Measurements from ENCODE around the gene TMEM106A. TPM values are rescaled to one million over a fixed set of nuclear protein-coding genes. Genes with fewer than 3 reads are reported as not detected.

The TMEM106A gene
- total RNA-seq, 2 experiments from 2014 or later, result 9.4 to 17.1 TPM

DNA sequence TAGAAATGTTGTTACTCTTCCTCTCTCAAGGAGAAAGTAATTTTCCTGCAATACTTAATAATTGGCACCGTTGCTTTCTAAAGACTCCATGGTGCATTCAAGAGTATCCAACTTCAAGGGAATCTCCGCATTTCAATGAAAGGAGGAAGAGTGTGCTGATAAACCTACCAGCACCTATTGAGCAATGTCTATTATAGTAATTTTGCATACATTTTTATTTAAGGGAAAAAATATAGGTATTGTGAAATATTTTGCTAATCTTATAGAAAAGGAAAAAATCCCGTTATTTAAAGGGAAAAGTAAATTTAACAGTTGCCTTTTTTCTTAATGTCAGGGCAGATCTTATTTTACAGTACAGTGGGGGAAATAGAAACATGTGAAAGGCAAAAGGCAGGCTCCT is 1.1 kb upstream of the TMEM106A start:
- ChIA-PET POLR2A (interaction anchor here (1.1 to 1.4 kb wide), 3 partner anchors 11 to 105 kb away, joined by 4 to 5 read pairs (median 5); partner anchors contain the start of gene NBR1), CTCF (ENCODE audit: unreplicated experiment) (no interaction called here)
- DNase-seq (ENCODE audit: low spot score), result no peak
- Histone ChIP-seq H3K36me3 (ENCODE audit: insufficient read depth, low read length) (no peaks in the 10 kb centered on the region; the same call in 1 of the 2 replicates), H3K79me2 (ENCODE audit: insufficient read depth, low read depth, low read length) (no peaks in the 10 kb centered on the region), H2AFZ (ENCODE audit: low read length) (peak overlapping the region; percentile 93; the same call in 1 of the 2 replicates), H3K9me2 (ENCODE audit: insufficient read depth, low read length) (no peaks in the 10 kb centered on the region), H3K4me3 (ENCODE audit: low read depth, low read length, poor library complexity, severe bottlenecking) (peak overlapping the region; percentile 70), H3K27ac (ENCODE audit: low read depth, low read length, poor library complexity, severe bottlenecking) (peak overlapping the region; percentile 71), H4K20me1 (ENCODE audit: insufficient read depth, low read length) (no peaks in the 10 kb centered on the region), H3K4me2 (ENCODE audit: low read length) (peak overlapping the region; percentile 91), H3K9me3 (ENCODE audit: low read length) (no peaks in the 10 kb centered on the region), H3K4me1 (ENCODE audit: insufficient read depth, low read length, poor library complexity, severe bottlenecking) (peaks cover 32% of the 10 kb centered on the region)
- no peak for TF ChIP-seq EZH2phosphoT487 (IDR thresholded peaks at IDR 0.05; ENCODE audit: borderline replicate concordance, low read depth, low read length)
- TF ChIP-seq, protein P1, sequence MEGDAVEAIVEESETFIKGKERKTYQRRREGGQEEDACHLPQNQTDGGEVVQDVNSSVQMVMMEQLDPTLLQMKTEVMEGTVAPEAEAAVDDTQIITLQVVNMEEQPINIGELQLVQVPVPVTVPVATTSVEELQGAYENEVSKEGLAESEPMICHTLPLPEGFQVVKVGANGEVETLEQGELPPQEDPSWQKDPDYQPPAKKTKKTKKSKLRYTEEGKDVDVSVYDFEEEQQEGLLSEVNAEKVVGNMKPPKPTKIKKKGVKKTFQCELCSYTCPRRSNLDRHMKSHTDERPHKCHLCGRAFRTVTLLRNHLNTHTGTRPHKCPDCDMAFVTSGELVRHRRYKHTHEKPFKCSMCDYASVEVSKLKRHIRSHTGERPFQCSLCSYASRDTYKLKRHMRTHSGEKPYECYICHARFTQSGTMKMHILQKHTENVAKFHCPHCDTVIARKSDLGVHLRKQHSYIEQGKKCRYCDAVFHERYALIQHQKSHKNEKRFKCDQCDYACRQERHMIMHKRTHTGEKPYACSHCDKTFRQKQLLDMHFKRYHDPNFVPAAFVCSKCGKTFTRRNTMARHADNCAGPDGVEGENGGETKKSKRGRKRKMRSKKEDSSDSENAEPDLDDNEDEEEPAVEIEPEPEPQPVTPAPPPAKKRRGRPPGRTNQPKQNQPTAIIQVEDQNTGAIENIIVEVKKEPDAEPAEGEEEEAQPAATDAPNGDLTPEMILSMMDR (conservative IDR thresholded peaks at IDR 0.05; ENCODE audit: low read length), result no peak; the same call in 1 of the 2 replicates
- intact Hi-C loops (cut with micrococcal nuclease; ENCODE audit: unreplicated experiment), result loop anchor here (5.0 kb wide), 1 partner anchor 188 kb away; the partner anchor contains the start of gene VAT1
- no TSS peak for BruUV-seq (replicated peaks)

DNA sequence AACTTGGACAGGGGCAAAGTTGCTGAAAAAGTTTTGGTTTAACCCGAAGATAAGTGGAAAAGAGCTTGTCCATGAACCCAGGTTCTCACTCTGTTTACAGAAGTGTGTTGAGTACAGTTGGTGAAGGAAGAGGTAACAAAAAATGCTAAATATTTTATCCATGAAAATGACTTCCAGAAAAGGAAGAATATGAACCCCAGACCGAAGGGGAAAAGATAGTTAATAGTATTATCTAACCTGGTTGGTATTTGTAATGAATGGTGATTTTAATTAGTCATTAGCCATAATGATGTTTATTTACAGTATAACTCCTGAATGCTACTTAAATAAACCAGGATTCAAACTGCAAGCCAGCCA is 574 bp upstream of the TMEM106A start:
- intact Hi-C loops (cut with micrococcal nuclease; ENCODE audit: unreplicated experiment), result loop anchor here (1.0 to 5.0 kb wide), 2 partner anchors 40 to 189 kb away; partner anchors contain the start of genes NBR1 and VAT1
- no peaks in the 10 kb centered on the region for H3K9me2 ChIP-seq (ENCODE audit: insufficient read depth, low read length)
- CTCF ChIA-PET (ENCODE audit: unreplicated experiment), result no interaction called here
- peaks cover 32% of the 10 kb centered on the region for H3K4me1 ChIP-seq (ENCODE audit: insufficient read depth, low read length, poor library complexity, severe bottlenecking)
- TF ChIP-seq EZH2phosphoT487 (IDR thresholded peaks at IDR 0.05; ENCODE audit: borderline replicate concordance, low read depth, low read length), result no peak
- TF ChIP-seq, protein P1 (conservative IDR thresholded peaks at IDR 0.05; ENCODE audit: low read length), result no peak; the same call in 1 of the 2 replicates
- POLR2A ChIA-PET, result interaction anchor here (0.6 to 1.4 kb wide), 5 partner anchors 10 to 611 kb away, joined by 3 to 6 read pairs (median 5); partner anchors contain the start of gene NBR1
- no peak for DNase-seq (ENCODE audit: low spot score)
- peak overlapping the region; percentile 71 for H3K27ac ChIP-seq (ENCODE audit: low read depth, low read length, poor library complexity, severe bottlenecking)
- H3K4me2 ChIP-seq (ENCODE audit: low read length), result peak overlapping the region; percentile 91
- BruUV-seq (replicated peaks), result TSS peak; percentile 95
- no peaks in the 10 kb centered on the region for H3K79me2 ChIP-seq (ENCODE audit: insufficient read depth, low read depth, low read length)
- H2AFZ ChIP-seq (ENCODE audit: low read length), result peak overlapping the region; percentile 93
- no peaks in the 10 kb centered on the region for H4K20me1 ChIP-seq (ENCODE audit: insufficient read depth, low read length)
- H3K4me3 ChIP-seq (ENCODE audit: low read depth, low read length, poor library complexity, severe bottlenecking), result peak overlapping the region; percentile 70
- peaks cover 4% of the 10 kb centered on the region; the same call in 1 of the 2 replicates for H3K36me3 ChIP-seq (ENCODE audit: insufficient read depth, low read length)
- no peaks in the 10 kb centered on the region for H3K9me3 ChIP-seq (ENCODE audit: low read length)
